ENCODE data around the gene ZNF334. TPM values are rescaled to one million over a fixed set of nuclear protein-coding genes. Genes with fewer than 3 reads are reported as not detected.

Gene ZNF334
- total RNA-seq, 2 donors from 2014 or later = 1.3 to 1.6 TPM

- Histone ChIP-seq H3K36me3 (no peaks in the 10 kb centered on the region), H3K9ac (ENCODE audit: low read depth in 2 of 2, low read length in 2 of 2) (no peak overlapping the region), H3K9me3 (no peaks in the 10 kb centered on the region), H3K4me1 (no peaks in the 10 kb centered on the region), H3K4me3 (no peak overlapping the region), H3K27me3 (no peaks in the 10 kb centered on the region), H3K27ac (no peak overlapping the region)
- TF ChIP-seq CTCF (IDR thresholded peaks at IDR 0.05) = no peak
- no peak for DNase-seq
- intact Hi-C loops (cut with DNase I) = no loop called here
Measured at GRCh38 chr20:46552460-46553420, 39.4 kb upstream of the ZNF334 start.

GRCh38 chr20:46551522-46552381 is 38.4 kb upstream of the ZNF334 start:
- Histone ChIP-seq H3K9ac (ENCODE audit: low read depth in 2 of 2, low read length in 2 of 2) (no peak overlapping the region), H3K4me3 (no peak overlapping the region), H3K4me1 (no peaks in the 10 kb centered on the region), H3K27me3 (no peaks in the 10 kb centered on the region), H3K27ac (no peak overlapping the region), H3K36me3 (no peaks in the 10 kb centered on the region), H3K9me3 (no peaks in the 10 kb centered on the region)
- intact Hi-C loops (cut with DNase I) = no loop called here
- DNase-seq = no peak
- TF ChIP-seq CTCF (IDR thresholded peaks at IDR 0.05) = no peak

GRCh38 chr20:46550461-46550860 is 37.1 kb upstream of the ZNF334 start, which contains the start of gene OCSTAMP:
TSS of gene OCSTAMP (minus strand) at chr20:46550654. CDS start at chr20:46550560, 94 bp downstream.
- intact Hi-C loops (cut with DNase I) = no loop called here
- Histone ChIP-seq H3K4me1 (no peaks in the 10 kb centered on the region), H3K27ac (no peak within 1 kb of the TSS), H3K9me3 (no peaks in the 10 kb centered on the region), H3K27me3 (no peaks in the 10 kb centered on the region), H3K9ac (ENCODE audit: low read depth in 2 of 2, low read length in 2 of 2) (no peak within 1 kb of the TSS), H3K36me3 (no peaks in the 10 kb centered on the region), H3K4me3 (no peak within 1 kb of the TSS)
- TF ChIP-seq CTCF (IDR thresholded peaks at IDR 0.05) = no peak
- no peak for DNase-seq

GRCh38 chr20:46549188-46549972 is 36.0 kb upstream of the ZNF334 start:
- Histone ChIP-seq H3K4me1 (no peaks in the 10 kb centered on the region), H3K9ac (ENCODE audit: low read depth in 2 of 2, low read length in 2 of 2) (no peak overlapping the region), H3K9me3 (no peaks in the 10 kb centered on the region), H3K27me3 (no peaks in the 10 kb centered on the region), H3K4me3 (no peak overlapping the region), H3K27ac (no peak overlapping the region), H3K36me3 (no peaks in the 10 kb centered on the region)
- intact Hi-C loops (cut with DNase I) = no loop called here
- DNase-seq = no peak
- no peak for TF ChIP-seq CTCF (IDR thresholded peaks at IDR 0.05)

- H3K4me3 ChIP-seq = no peak overlapping the region
- no peak overlapping the region for H3K9ac ChIP-seq (ENCODE audit: low read depth in 2 of 2, low read length in 2 of 2)
- no peak for DNase-seq
- TF ChIP-seq CTCF (IDR thresholded peaks at IDR 0.05) = no peak
- no peak overlapping the region for H3K27ac ChIP-seq
- intact Hi-C loops (cut with DNase I) = no loop called here
- no peaks in the 10 kb centered on the region for H3K9me3 ChIP-seq
- H3K4me1 ChIP-seq = no peaks in the 10 kb centered on the region
- H3K36me3 ChIP-seq = no peaks in the 10 kb centered on the region
- H3K27me3 ChIP-seq = no peaks in the 10 kb centered on the region
Measured at GRCh38 chr20:46548688-46549087, 35.3 kb upstream of the ZNF334 start.
